ENCODE results near the gene FAAP24. TPM values are rescaled to one million over a fixed set of nuclear protein-coding genes. Genes with fewer than 3 reads are reported as not detected.
A peak's percentile ranks its signal among the peaks of the same experiment; 100 is the strongest.
"Not testable (repeated sequence)": the region's sequence is repeated elsewhere in the genome, so short reads cannot be mapped to it uniquely, and the experiment has no call there.

FAAP24 gene
- total RNA-seq, 1 experiment from 2014 or later = 3.3 TPM

DNA sequence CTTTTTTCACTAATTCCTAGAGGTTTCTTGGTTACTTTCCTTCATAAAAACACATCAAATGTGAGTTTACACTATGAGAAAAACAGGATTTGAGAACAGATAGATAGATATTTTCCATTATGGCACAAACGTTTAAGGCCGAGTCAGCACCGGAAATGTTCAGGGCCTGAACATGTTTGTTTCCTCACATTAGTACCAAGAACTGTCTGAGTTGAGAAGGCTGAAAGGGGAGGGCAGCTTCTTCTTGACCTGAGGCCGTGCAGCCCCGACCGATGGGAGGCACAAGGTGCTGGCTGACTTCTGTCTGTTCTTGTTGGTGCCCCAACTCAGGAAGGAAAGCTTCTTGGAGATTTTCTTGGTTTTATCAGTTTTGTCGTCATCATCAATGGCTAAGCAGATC lies 7.8 kb downstream of the FAAP24 start:
- H3K27me3 ChIP-seq (ENCODE audit: control insufficient read depth, insufficient read depth, low read length); H3K36me3 ChIP-seq (replicated peaks; ENCODE audit: control insufficient read depth, insufficient read depth, low read length); H3K4me3 ChIP-seq (ENCODE audit: insufficient read depth, low read depth, low read length); DNase-seq: not testable (repeated sequence)

DNA sequence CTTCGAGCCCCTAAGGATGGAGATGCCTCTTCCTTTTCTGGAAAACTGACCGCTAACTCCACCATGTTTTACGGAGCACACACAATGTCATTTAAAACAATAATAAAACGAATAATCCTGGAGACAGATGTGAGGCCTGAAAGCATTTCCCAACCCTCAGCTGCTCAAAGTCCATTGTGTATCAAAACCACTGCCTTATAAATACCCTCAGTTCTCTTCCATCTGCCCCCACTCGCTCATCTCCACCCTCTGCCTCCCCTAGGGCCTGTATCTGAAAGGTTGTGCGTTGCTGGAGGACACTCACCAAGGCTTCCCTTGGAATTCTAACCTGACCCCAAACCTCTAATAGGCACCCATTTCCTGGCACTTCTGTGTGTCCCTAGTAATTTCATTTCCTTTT lies 10.4 kb downstream of the FAAP24 start:
- not testable (repeated sequence) for H3K4me3 ChIP-seq (ENCODE audit: insufficient read depth, low read depth, low read length); DNase-seq; H3K36me3 ChIP-seq (replicated peaks; ENCODE audit: control insufficient read depth, insufficient read depth, low read length)

GRCh38 chr19:32988254-32988653 lies 16.2 kb downstream of the FAAP24 start:
- DNase-seq; H3K27me3 ChIP-seq (ENCODE audit: control insufficient read depth, insufficient read depth, low read length); H3K4me3 ChIP-seq (ENCODE audit: insufficient read depth, low read depth, low read length); H3K36me3 ChIP-seq (replicated peaks; ENCODE audit: control insufficient read depth, insufficient read depth, low read length): not testable (repeated sequence)

More for the DNA sequence above, 10.4 kb downstream of the FAAP24 start:
- H3K27me3 ChIP-seq (ENCODE audit: control insufficient read depth, insufficient read depth, low read length) = not testable (repeated sequence)

DNA sequence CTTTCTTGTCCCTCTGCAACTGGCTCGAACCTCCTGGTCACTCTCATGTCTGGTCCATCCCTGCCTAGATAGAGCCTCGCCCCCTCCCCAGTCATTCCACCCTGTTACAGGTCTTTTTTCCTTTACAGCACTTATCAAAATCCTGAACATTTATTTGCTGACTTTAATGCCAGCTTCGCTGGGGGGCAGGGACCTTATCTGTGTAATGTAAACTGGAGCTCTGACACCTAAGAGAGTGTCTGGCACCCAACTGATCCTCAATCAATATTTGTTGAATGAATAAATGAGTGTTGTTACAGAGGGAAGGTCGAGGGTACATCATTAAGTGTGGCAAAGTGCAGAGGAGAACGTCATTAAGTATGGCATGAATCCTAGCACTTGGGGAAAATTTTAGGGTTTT lies 16.7 kb downstream of the FAAP24 start:
- H3K4me3 ChIP-seq (ENCODE audit: insufficient read depth, low read depth, low read length) = no peak overlapping the region
- no peak for DNase-seq
- peaks cover 7% of the 10 kb centered on the region for H3K36me3 ChIP-seq (replicated peaks; ENCODE audit: control insufficient read depth, insufficient read depth, low read length)

GRCh38 chr19:32995966-32996365 lies 23.9 kb downstream of the FAAP24 start:
- not testable (repeated sequence) for H3K27me3 ChIP-seq (ENCODE audit: control insufficient read depth, insufficient read depth, low read length); DNase-seq; H3K36me3 ChIP-seq (replicated peaks; ENCODE audit: control insufficient read depth, insufficient read depth, low read length); H3K4me3 ChIP-seq (ENCODE audit: insufficient read depth, low read depth, low read length)

More for the DNA sequence above, 16.7 kb downstream of the FAAP24 start:
- no peaks in the 10 kb centered on the region for H3K27me3 ChIP-seq (ENCODE audit: control insufficient read depth, insufficient read depth, low read length)

DNA sequence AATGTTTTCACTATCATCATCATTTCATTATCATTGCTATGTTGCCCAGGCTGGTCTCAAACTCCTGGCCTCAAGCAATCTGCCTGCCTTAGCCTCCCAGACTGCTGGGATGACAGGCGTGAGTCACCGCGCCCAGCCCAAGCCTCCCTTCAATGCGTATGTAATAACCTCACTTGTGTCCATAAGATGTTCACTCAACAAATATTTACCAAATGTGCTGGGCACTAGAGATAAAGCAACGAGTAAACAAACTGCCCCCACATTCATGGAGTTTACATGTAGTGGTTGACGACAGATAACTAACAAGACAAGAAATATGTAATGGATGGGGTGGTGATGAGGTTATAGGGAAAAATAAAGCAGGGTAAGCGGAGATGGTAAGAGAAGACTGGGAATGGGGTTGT lies 25.0 kb downstream of the FAAP24 start:
- H3K4me3 ChIP-seq (ENCODE audit: insufficient read depth, low read depth, low read length); DNase-seq; H3K36me3 ChIP-seq (replicated peaks; ENCODE audit: control insufficient read depth, insufficient read depth, low read length); H3K27me3 ChIP-seq (ENCODE audit: control insufficient read depth, insufficient read depth, low read length): not testable (repeated sequence)

DNA sequence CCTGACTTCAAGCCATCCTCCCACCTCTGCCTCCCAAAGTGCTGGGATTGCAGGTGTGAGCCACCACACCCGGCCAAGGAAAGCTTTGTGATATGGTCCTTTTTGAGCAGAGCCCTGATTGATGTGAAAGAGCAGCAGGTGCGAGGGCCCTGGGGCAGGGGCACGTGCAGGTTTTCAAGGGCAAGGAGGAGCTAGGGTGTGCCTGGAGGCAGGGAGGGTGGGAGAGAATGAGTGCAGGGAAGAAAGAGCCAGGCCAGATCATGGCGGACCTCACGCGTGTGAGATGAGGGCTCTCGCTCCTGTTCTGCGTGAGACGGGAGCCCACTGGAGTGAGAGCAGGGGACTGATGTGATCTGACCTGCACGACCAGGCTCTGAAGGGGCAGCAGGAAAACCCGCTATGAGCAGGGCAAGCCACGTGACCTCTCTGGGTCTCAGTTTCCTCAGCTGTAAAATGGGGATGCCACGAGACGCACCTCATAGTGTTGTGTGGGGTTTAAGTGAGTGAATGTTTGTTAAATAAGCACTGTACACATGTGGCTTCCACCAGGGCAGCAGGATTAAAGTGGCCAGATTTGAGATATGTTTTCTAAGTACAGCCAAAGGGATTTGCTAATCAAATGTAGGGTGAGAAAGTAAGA lies 25.8 kb downstream of the FAAP24 start:
- Histone ChIP-seq H3K36me3 (replicated peaks; ENCODE audit: control insufficient read depth, insufficient read depth, low read length) (peaks cover 3% of the 10 kb centered on the region), H3K4me3 (ENCODE audit: insufficient read depth, low read depth, low read length) (no peak overlapping the region), H3K27me3 (ENCODE audit: control insufficient read depth, insufficient read depth, low read length) (no peaks in the 10 kb centered on the region)
- peak; percentile 9 for DNase-seq

GRCh38 chr19:32998722-32999121 lies 26.7 kb downstream of the FAAP24 start:
- Histone ChIP-seq H3K27me3 (ENCODE audit: control insufficient read depth, insufficient read depth, low read length) (no peaks in the 10 kb centered on the region), H3K4me3 (ENCODE audit: insufficient read depth, low read depth, low read length) (no peak overlapping the region), H3K36me3 (replicated peaks; ENCODE audit: control insufficient read depth, insufficient read depth, low read length) (peaks cover 3% of the 10 kb centered on the region)
- no peak for DNase-seq

DNA sequence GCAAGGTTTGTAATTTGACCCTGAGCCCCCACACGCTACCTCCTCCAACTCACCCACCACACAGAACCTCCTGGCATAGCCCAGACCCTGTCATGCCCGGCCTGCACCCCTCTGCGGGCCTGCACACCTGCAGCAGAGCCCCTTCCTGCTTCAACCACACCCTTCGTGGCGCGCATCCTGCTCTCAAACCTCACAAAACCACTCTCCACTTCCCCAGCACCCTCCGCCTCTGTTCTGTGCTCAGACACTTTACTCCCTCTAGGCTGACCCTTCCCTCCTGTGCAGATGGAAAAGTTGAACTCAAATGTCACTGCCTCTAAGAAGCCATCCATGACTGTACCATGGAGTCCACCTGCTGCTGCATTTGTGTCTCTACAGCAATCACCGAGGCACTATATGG lies 28.5 kb downstream of the FAAP24 start:
- Histone ChIP-seq H3K27me3 (ENCODE audit: control insufficient read depth, insufficient read depth, low read length) (no peaks in the 10 kb centered on the region), H3K36me3 (replicated peaks; ENCODE audit: control insufficient read depth, insufficient read depth, low read length) (peaks cover 1% of the 10 kb centered on the region), H3K4me3 (ENCODE audit: insufficient read depth, low read depth, low read length) (no peak overlapping the region)
- DNase-seq = no peak

DNA sequence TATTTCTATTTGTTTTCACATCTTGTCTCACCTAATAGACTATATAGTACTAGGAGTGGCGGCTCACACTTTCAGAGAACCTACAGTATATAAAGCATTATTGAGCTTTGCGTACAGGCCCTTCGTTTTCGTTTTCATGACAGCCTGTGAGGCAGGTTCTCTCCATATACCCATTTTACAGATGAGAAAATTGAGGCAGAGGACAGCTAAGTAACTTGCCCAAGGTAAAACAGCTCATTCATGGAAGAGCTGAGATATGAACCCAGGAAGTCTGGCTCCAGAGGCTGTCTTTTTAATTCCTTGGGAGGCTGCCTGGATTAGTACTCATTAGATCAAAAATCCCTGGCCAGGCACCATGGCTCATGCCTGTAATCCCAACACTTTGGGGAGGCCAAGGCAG lies 28.9 kb downstream of the FAAP24 start:
- Histone ChIP-seq H3K27me3 (ENCODE audit: control insufficient read depth, insufficient read depth, low read length) (no peaks in the 10 kb centered on the region), H3K4me3 (ENCODE audit: insufficient read depth, low read depth, low read length) (no peak overlapping the region), H3K36me3 (replicated peaks; ENCODE audit: control insufficient read depth, insufficient read depth, low read length) (peaks cover 1% of the 10 kb centered on the region)
- no peak for DNase-seq

- DNase-seq; H3K27me3 ChIP-seq (ENCODE audit: control insufficient read depth, insufficient read depth, low read length); H3K36me3 ChIP-seq (replicated peaks; ENCODE audit: control insufficient read depth, insufficient read depth, low read length); H3K4me3 ChIP-seq (ENCODE audit: insufficient read depth, low read depth, low read length): not testable (repeated sequence)
Measured at GRCh38 chr19:33002126-33002865, 30.3 kb downstream of the FAAP24 start.

GRCh38 chr19:33003424-33004024 lies 31.5 kb downstream of the FAAP24 start:
- not testable (repeated sequence) for H3K27me3 ChIP-seq (ENCODE audit: control insufficient read depth, insufficient read depth, low read length); DNase-seq; H3K4me3 ChIP-seq (ENCODE audit: insufficient read depth, low read depth, low read length); H3K36me3 ChIP-seq (replicated peaks; ENCODE audit: control insufficient read depth, insufficient read depth, low read length)

GRCh38 chr19:33005440-33005839 lies 33.4 kb downstream of the FAAP24 start:
- Histone ChIP-seq H3K4me3 (ENCODE audit: insufficient read depth, low read depth, low read length) (no peak overlapping the region), H3K36me3 (replicated peaks; ENCODE audit: control insufficient read depth, insufficient read depth, low read length) (peaks cover 4% of the 10 kb centered on the region), H3K27me3 (ENCODE audit: control insufficient read depth, insufficient read depth, low read length) (no peaks in the 10 kb centered on the region)
- DNase-seq = peak; percentile 50

GRCh38 chr19:33008738-33009137 lies 36.7 kb downstream of the FAAP24 start:
- Histone ChIP-seq H3K36me3 (replicated peaks; ENCODE audit: control insufficient read depth, insufficient read depth, low read length) (peaks cover 3% of the 10 kb centered on the region), H3K4me3 (ENCODE audit: insufficient read depth, low read depth, low read length) (no peak overlapping the region), H3K27me3 (ENCODE audit: control insufficient read depth, insufficient read depth, low read length) (no peaks in the 10 kb centered on the region)
- no peak for DNase-seq

- not testable (repeated sequence) for H3K27me3 ChIP-seq (ENCODE audit: control insufficient read depth, insufficient read depth, low read length); H3K4me3 ChIP-seq (ENCODE audit: insufficient read depth, low read depth, low read length); DNase-seq; H3K36me3 ChIP-seq (replicated peaks; ENCODE audit: control insufficient read depth, insufficient read depth, low read length)
Measured at GRCh38 chr19:33010891-33011290, 38.8 kb downstream of the FAAP24 start.
